Natural killer cell treated with Interleukin-12 subunit alpha and Interleukin-12 subunit beta and Interleukin-15 and Interleukin-18, amount 100 ng/mL, for 72 hours (primary cell): ENCODE measurements around the gene SLC26A8. TPM values are rescaled to one million over a fixed set of nuclear protein-coding genes. Genes with fewer than 3 reads are reported as not detected.
"Not testable (repeated sequence)": the region's sequence is repeated elsewhere in the genome, so short reads cannot be mapped to it uniquely, and the experiment has no call there.

Source experiments
- ATAC-seq, 2 donors: fragments of 150-1000 bp; cut with Tn5 transposase in 1 of 2; sonication (Bioruptor Pico), chemical (Tn5 transposase) in 1 of 2; 2 replicates each; pipeline ENCODE4 v1.10.0; 2021
- DNase-seq: peaks from one replicate; pipeline ENCODE4 v3.0.0; 2022; ENCODE audit warnings: low spot score
- H3K27ac Mint-ChIP-seq, 2 donors: 1 replicate in 1 of 2; 2 replicates in 1 of 2; pipeline ENCODE4 v1.8.0; 2022; ENCODE audit warnings: mixed read lengths in 2 of 2, mild to moderate bottlenecking in 1 of 2, moderate library complexity in 1 of 2
- H3K27me3 Mint-ChIP-seq, 2 donors: 1 replicate in 1 of 2; 2 replicates in 1 of 2; pipeline ENCODE4 v1.8.0; 2022; ENCODE audit warnings: mixed read lengths in 2 of 2
- H3K36me3 Mint-ChIP-seq: one replicate; pipeline ENCODE4 v1.8.0; 2022; ENCODE audit warnings: mixed read lengths
- H3K4me1 Mint-ChIP-seq, 2 donors: 1 replicate in 1 of 2; 2 replicates in 1 of 2; pipeline ENCODE4 v1.8.0; 2022; ENCODE audit warnings: low read depth in 2 of 2, mixed read lengths in 2 of 2, mild to moderate bottlenecking in 1 of 2
- H3K4me3 Mint-ChIP-seq: one replicate; pipeline ENCODE4 v1.8.0; 2022; ENCODE audit warnings: mixed read lengths
- H3K9me3 Mint-ChIP-seq: 2 replicates; pipeline ENCODE4 v1.8.0; 2022; ENCODE audit warnings: mixed read lengths
- total RNA-seq, 2 donors: library from RNA; stranded (reverse); gene quantifications; one replicate each; pipeline ENCODE4 v1.2.3, GENCODE V29; 2022

The SLC26A8 gene
- total RNA-seq, 2 donors from 2014 or later = 0.33 TPM; not detected in 1

DNA sequence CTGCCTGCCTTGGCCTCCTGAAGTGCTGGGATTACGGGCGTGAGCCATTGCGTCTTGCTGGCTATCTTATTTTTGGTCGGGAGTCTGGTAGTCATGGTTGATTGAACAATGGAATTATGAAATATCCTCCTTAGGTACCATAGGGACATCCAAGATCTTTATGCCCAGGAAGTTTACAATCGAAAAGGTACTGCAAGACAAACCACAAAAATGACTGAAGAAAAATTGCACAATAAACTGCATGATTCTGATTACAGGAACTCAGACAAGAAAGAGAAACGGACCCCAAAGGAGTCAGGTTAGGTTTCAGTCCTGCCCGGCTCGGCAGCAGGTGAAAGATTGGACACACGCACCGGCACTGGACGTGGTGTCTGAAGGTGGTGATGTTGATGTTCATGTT, 5.3 kb downstream of the SLC26A8 start:
- H3K36me3 Mint-ChIP-seq = no peaks in the 10 kb centered on the region
- H3K4me1 Mint-ChIP-seq = peaks cover 2 to 3% of the 10 kb centered on the region in 2 donors
- ATAC-seq (no peak), DNase-seq (no peak)
- peaks cover 14 to 19% of the 10 kb centered on the region in 2 donors for H3K27me3 Mint-ChIP-seq
- H3K9me3 Mint-ChIP-seq = no peaks in the 10 kb centered on the region
- no peak overlapping the region for H3K4me3 Mint-ChIP-seq
- H3K27ac Mint-ChIP-seq = no peak overlapping the region

DNA sequence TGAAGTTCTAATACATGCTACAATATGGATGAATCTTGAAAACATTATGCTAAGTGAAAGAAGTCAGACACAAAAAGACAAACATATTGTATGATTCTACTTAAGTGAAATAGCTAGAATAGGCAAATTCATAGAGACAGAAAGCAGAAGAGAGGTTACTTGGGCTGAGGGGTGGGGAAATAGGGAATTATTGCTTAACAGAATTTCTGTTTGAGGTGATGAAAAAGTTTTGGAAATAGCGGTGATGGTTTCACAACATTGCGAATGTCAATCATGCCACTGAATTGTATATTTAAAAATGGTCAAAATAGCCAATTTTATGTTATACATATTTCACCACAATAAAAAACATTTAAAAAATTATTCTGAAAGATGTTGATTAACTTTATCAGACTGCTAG, 6.1 kb downstream of the SLC26A8 start:
- no peaks in the 10 kb centered on the region for H3K9me3 Mint-ChIP-seq
- DNase-seq = no peak
- peaks cover 0 to 5% of the 10 kb centered on the region in 2 donors for H3K4me1 Mint-ChIP-seq
- peaks cover 10 to 16% of the 10 kb centered on the region in 2 donors for H3K27me3 Mint-ChIP-seq
- H3K4me3 Mint-ChIP-seq = no peak overlapping the region
- no peak overlapping the region for H3K27ac Mint-ChIP-seq
- no peak for ATAC-seq
- no peaks in the 10 kb centered on the region for H3K36me3 Mint-ChIP-seq

DNA sequence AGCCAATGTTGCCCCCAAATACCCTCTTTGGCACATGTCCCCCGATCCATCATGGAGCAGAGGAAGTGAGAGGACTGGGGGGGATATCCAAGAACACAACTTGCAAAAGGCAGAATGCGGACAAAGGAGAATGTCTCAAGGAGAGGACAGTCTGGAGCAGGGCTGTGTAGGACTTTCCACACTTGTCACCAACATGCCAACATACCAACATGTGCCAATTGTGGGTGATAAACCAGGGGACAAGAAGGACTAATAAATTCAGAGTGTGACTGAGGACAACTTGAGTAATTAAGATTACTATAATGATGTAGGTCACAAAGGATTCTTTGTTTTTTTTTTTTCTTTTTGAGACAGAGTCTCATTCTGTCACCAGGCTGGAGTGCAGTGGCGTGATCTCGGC, 8.8 kb downstream of the SLC26A8 start:
- Mint-ChIP-seq H3K4me3 (no peak overlapping the region), H3K36me3 (no peaks in the 10 kb centered on the region), H3K27ac (no peak overlapping the region), H3K9me3 (no peaks in the 10 kb centered on the region), H3K27me3 (peaks cover 16 to 17% of the 10 kb centered on the region in 2 donors), H3K4me1 (peaks cover 0 to 5% of the 10 kb centered on the region in 2 donors)
- DNase-seq (no peak), ATAC-seq (no peak)

DNA sequence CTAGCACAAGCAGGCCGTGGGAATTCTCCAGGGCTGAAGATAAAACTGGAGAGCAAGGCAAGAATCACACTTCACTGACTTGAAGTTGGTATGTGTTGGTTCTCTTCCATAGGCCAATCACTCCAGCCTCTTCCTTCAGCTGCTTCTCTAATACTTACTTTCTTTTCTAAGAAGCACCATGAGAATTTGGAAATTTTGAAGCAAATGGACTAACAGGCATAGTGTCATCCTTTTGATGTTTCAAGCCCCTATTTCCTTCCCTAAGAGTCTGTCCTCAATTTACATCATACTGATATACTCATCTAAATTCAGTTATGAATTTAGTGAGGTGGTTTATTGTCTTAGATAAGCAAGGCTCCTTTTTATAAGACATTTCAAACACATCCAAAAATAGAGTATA, 24.0 kb downstream of the SLC26A8 start:
- DNase-seq (no peak), ATAC-seq (no peak)
- Mint-ChIP-seq H3K4me1 (no peaks in the 10 kb centered on the region), H3K4me3 (no peak overlapping the region), H3K27me3 (peaks cover 0 to 8% of the 10 kb centered on the region in 2 donors), H3K36me3 (no peaks in the 10 kb centered on the region), H3K27ac (no peak overlapping the region), H3K9me3 (no peaks in the 10 kb centered on the region)

DNA sequence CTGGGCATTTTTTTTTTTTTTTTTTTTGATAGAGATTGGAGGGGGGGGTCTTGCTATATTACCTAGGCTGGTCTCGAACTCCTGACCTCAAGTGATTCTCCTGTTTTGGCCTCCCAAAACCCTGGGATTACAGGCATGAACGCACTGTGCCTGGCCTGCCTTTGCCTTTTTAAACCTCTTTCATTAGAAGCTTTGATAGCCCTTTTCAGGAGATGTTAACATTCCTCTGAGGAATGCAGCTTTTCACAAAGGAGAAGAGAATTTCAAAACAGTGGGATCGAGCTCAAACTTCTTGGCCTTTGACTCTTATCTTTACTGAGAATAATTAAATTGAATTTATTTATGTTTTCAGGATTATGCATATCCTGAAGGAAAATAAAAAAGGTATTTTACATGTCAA, 31.3 kb downstream of the SLC26A8 start:
- H3K4me1 Mint-ChIP-seq = no peaks in the 10 kb centered on the region
- H3K36me3 Mint-ChIP-seq = no peaks in the 10 kb centered on the region
- no peak overlapping the region for H3K4me3 Mint-ChIP-seq
- DNase-seq (no peak), ATAC-seq (no peak)
- no peak overlapping the region for H3K27ac Mint-ChIP-seq
- H3K9me3 Mint-ChIP-seq = no peaks in the 10 kb centered on the region
- peaks cover 0 to 8% of the 10 kb centered on the region in 2 donors for H3K27me3 Mint-ChIP-seq

DNA sequence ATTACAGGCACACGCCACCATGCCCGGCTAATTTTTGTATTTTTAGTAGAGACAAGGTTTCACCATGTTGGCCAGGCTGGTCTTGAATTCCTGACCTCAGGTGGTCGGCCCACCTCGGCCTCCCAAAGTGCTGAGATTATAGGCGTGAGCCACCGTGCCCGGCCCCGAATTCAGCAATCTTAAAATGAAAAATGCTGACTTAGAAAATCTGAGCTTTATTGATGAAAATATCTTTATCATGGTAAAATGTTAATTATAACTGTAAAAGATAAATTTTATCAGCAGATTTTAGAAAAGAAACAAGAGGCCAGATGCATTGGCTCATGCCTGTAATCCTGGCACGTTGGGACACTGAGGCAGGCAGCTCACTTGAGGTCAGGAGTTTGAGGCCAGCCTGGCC, 36.4 kb downstream of the SLC26A8 start:
- not testable (repeated sequence) for H3K36me3 Mint-ChIP-seq, H3K27me3 Mint-ChIP-seq, H3K4me1 Mint-ChIP-seq, ATAC-seq, H3K4me3 Mint-ChIP-seq, H3K9me3 Mint-ChIP-seq, DNase-seq, H3K27ac Mint-ChIP-seq

DNA sequence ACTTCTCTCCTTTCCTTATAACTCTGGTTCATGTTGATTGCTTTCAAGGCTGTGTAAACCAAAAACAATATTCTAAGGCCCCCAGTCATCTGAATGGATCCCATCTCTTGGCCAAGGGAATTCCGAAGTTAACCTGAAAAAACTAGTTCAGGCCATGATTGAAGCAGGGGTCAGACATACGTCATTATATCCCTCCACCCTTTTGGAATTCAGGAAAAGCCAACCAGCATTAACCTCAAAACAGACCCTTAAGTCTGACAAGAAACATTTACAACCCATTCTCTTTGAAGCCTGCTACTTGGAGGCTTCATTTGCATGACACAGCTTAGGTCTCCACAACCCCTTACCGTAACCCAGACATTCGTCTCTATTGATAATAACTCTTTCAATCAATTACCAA, 39.7 kb downstream of the SLC26A8 start:
- H3K9me3 Mint-ChIP-seq = no peaks in the 10 kb centered on the region
- no peaks in the 10 kb centered on the region for H3K4me1 Mint-ChIP-seq
- no peaks in the 10 kb centered on the region for H3K36me3 Mint-ChIP-seq
- H3K4me3 Mint-ChIP-seq = no peak overlapping the region
- no peak overlapping the region for H3K27ac Mint-ChIP-seq
- H3K27me3 Mint-ChIP-seq = peaks cover 7 to 10% of the 10 kb centered on the region in 2 donors
- no peak for DNase-seq
- no peak for ATAC-seq

DNA sequence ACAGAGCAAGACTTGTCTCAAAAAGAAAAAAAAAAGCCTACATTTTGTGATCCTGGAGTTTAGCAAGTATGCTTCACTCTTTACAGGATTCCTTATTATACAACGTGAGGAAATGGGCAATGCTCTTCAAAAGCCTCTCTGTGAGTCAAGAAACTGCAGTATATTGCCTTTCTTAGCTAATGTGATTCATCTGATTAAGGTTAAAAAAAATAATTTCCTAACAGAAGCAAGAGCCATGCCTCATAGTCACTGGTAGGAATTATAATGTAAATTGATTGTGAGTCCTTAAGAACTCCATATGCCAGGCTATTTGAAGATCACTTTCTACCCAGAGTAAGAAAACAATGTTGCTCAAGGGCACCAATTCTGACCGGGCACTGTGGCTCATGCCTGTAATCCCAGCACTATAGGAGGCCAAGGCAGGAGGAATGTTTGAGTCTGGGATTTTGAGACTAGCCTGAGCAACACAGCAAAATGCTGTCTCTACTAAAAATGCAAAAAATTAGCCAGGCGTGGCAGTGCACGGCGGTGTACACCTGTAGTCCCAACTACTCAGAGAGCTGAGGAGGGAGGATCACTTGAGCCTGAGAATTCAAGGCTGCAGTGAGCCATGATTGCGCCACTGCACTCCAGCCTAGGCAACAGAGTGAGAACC, 43.3 kb downstream of the SLC26A8 start:
- DNase-seq (no peak), ATAC-seq (no peak)
- Mint-ChIP-seq H3K9me3 (no peaks in the 10 kb centered on the region), H3K27me3 (peaks cover 1 to 12% of the 10 kb centered on the region in 2 donors), H3K4me1 (no peaks in the 10 kb centered on the region), H3K36me3 (no peaks in the 10 kb centered on the region), H3K27ac (no peak overlapping the region), H3K4me3 (no peak overlapping the region)

DNA sequence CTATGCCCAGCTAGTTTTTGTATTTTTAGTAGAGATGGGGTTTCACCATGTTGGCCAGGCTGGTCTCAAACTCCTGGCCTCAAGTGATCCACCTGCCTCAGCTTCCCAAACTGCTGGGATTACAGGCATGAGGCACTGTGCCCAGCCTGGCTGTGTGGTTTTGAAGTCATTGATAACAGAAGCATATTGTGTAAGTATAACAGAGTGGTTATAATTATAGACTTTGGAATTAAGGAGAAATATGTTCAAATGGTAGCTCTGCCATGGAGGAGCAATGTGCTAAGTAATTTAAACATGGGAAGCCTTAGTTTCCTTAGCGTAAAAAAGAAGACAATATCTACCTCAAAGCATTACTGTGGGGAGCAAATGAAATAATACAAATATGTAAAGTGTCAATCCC, 44.3 kb downstream of the SLC26A8 start:
- not testable (repeated sequence) for DNase-seq, H3K4me1 Mint-ChIP-seq, H3K27ac Mint-ChIP-seq, H3K36me3 Mint-ChIP-seq, ATAC-seq, H3K4me3 Mint-ChIP-seq, H3K9me3 Mint-ChIP-seq
- peaks cover 0 to 12% of the 10 kb centered on the region in 2 donors for H3K27me3 Mint-ChIP-seq

DNA sequence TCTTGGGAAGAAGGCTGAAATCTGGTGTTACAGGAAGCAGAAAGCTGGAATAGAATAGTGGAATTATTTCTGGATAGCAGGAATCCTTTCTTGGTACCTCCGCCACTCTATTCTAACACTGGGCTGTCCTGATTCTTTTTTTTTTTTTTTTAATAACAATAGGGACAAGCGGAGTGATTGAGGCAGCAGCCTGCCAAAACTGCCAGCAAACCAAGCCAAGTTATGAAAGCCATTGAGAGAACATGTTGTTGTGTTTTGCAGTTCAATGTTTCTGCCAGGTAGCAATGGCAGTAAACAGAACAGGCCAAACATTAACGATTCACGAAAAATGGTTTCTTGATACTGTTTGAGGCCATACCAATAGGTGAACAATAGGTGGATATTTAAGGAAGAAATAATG, 47.1 kb downstream of the SLC26A8 start:
- Mint-ChIP-seq H3K36me3 (no peaks in the 10 kb centered on the region), H3K9me3 (no peaks in the 10 kb centered on the region), H3K27ac (no peak overlapping the region), H3K4me3 (no peak overlapping the region), H3K4me1 (peaks cover 2 to 6% of the 10 kb centered on the region in 2 donors), H3K27me3 (peaks cover 0 to 9% of the 10 kb centered on the region in 2 donors)
- ATAC-seq (no peak), DNase-seq (no peak)

DNA sequence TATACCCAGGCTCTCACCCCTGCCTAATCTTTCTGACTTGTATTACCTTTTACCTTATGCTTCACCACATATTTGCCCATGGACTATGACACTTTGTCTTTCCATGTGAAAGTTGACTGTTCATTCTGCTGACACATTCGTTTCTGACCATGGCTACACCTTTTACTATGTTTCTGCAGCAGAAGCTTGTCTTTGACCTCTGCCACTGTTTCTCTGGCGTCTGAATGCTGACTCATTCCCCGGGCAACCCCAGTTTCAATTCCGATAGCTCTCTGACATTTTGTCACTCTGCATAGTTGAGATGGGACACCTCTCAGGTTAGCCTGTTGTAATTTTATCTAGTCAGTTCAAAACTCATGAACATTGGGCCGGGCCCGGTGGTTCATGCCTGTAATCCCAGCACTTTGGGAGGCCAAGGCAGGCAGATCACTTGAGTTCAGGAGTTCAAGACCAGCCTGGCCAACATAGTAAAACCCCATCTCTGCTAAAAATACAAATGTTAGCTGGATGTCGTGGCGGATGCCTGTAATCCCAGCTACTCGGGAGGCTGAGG, 50.7 kb downstream of the SLC26A8 start:
- Mint-ChIP-seq H3K4me3 (no peak overlapping the region), H3K4me1 (peaks cover 2 to 6% of the 10 kb centered on the region in 2 donors), H3K27me3 (peaks cover 0 to 2% of the 10 kb centered on the region in 2 donors), H3K27ac (no peak overlapping the region), H3K36me3 (no peaks in the 10 kb centered on the region), H3K9me3 (no peaks in the 10 kb centered on the region)
- DNase-seq = no peak
- ATAC-seq = peak; percentile 56 to 87

DNA sequence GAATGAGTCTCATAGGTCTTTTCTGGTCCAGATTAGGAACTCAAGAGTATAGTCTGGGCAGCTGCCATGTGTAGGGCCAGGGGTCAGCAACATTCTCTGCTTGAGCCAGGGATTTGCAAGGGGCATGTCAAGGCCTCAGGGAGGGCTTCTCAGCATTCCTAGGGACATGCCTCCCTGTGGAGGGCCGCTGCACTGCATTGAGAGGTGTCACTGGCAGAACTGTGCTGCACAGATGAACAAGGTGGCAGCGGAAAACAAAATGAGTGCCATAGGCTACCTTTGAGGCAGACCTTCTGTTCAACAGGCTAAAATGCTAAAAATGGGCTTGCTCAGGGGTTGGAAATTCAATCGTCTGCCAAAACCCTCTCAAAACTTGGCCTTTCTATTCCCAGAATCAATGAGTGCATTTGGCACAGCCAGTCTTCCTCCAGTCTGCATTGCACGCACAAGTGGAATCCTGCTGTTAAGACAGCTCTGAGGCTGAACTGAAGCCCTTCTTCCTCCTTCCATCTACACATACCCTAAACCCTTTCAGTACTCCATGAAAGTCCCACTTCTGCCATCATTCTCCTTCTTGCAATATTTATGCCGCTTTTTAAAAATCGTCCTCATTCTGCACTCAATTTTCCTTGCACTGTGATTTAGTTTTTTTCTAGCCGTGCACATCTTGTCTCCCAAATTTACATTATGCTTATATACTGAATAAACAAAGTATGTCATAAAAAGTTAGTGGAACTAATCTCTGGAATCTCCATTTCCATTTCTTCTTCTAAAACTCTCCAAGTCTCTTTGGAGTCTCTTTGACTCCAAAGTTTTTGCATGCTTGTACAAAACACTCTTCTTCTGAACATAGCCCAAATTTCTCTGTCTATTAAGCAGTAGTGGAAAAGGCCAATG, 51.7 kb downstream of the SLC26A8 start:
- DNase-seq (no peak), ATAC-seq (no peak)
- H3K27ac Mint-ChIP-seq = no peak overlapping the region
- no peaks in the 10 kb centered on the region for H3K36me3 Mint-ChIP-seq
- H3K9me3 Mint-ChIP-seq = no peaks in the 10 kb centered on the region
- no peak overlapping the region for H3K4me3 Mint-ChIP-seq
- peaks cover 0 to 2% of the 10 kb centered on the region in 2 donors for H3K27me3 Mint-ChIP-seq
- peaks cover 2 to 6% of the 10 kb centered on the region in 2 donors for H3K4me1 Mint-ChIP-seq

DNA sequence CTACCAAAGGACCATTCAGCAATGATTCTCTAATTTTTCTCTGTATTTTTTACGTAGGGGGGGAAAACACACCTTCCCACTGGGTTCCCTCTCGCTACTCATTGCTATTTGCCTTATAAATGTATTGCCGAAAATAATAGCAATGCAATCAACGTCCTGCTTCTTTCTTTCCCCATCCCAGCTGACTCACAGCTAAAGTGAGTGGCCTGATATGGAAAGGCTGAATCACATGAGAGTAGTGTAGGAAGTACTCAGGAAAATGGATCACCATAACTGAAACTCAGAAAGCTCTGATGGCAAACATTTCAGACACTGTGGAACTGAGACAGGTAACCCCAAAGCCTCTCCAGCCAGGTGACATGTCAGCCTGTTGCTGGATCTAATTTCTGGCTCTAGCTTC, 54.3 kb downstream of the SLC26A8 start:
- H3K36me3 Mint-ChIP-seq = no peaks in the 10 kb centered on the region
- DNase-seq (no peak), ATAC-seq (no peak)
- H3K4me3 Mint-ChIP-seq = no peak overlapping the region
- H3K4me1 Mint-ChIP-seq = peaks cover 2 to 6% of the 10 kb centered on the region in 2 donors
- no peaks in the 10 kb centered on the region for H3K9me3 Mint-ChIP-seq
- H3K27me3 Mint-ChIP-seq = peaks cover 0 to 3% of the 10 kb centered on the region in 2 donors
- no peak overlapping the region for H3K27ac Mint-ChIP-seq

DNA sequence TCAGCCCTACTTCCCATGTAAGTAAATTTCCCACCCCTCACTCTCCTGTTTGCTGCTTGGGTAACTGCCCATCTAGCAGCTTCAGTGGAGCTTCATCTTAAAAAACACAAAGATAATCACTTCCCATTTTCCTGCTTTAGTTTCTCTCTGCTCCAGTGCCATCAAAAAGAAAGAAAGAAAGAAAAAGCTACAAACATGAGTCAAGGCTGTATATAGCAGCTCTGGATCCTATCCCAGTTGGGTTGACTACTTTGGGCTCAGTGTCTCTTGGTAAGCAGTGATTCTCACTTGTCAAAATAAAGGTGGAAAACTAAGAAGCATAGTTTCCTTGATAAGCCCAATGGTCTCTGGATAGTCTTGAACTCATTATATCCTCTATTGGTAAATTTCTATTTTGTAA, 54.8 kb downstream of the SLC26A8 start:
- Mint-ChIP-seq H3K27ac (no peak overlapping the region), H3K9me3 (no peaks in the 10 kb centered on the region), H3K36me3 (no peaks in the 10 kb centered on the region), H3K4me3 (no peak overlapping the region), H3K4me1 (peaks cover 2 to 6% of the 10 kb centered on the region in 2 donors), H3K27me3 (peaks cover 0 to 3% of the 10 kb centered on the region in 2 donors)
- ATAC-seq (no peak), DNase-seq (no peak)
